ENCODE measurements around the gene CEP72. TPM values are rescaled to one million over a fixed set of nuclear protein-coding genes. Genes with fewer than 3 reads are reported as not detected.
"Not testable (repeated sequence)": the region's sequence is repeated elsewhere in the genome, so short reads cannot be mapped to it uniquely, and the experiment has no call there.

The CEP72 gene
- total RNA-seq, 1 experiment from 2014 or later, result 14.8 TPM

DNA sequence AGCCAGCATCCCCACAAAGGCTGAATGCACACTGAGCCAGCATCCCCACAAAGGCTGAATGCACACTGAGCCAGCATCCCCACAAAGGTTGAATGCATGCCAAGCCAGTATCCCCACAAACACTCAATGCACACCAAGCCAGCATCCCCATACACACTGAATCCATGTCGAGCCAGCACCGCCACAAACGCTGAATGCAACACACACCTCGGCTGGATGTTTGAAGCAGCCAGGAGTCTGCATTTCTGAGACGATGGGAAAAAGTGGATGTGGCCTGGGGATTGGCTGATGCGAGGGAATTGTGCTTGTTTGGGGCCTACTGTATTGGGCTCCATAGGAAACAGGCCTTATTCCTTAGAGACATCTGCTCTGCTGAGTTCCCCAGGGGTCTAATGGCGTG is 30.9 kb upstream of the CEP72 start:
- no peak for DNase-seq (ENCODE audit: low spot score)

DNA sequence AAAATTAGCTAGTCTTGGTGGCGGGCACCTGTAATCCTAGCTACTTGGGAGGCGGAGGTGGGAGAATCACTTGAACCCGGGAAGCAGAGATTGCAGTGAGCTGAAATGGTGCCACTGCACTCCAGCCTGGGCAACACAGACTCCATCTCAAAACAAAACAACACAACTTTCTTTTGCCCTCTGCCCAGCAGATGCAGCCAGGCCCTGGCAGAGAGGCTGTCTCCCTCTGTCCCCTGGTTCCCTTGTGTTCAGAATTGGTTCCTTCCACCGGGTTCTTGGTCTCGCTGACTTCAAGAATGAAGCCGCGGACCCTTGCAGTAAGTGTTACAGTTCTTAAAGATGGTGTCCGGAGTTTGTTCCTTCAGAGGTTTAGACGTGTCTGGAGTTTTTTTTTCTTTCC is 30.2 kb upstream of the CEP72 start:
- DNase-seq (ENCODE audit: low spot score), result no peak

DNA sequence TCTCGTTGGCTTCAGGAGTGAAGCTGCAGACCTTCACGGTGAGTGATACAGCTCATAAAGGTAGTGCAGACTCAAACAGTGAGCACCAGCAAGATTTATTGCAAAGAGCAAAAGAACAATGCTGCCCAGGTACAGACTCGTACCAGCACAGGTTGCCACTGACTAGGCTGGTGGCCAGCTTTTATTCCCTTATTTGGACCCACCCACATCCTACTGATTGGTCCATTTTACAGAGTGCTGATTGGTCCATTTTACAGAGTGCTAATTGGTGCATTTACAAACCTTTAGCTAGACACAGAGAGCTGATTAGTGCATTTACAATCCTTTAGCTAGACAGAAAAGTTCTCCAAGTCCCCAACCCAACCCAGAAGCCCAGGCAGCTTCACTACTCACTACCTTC is 29.7 kb upstream of the CEP72 start:
- DNase-seq (ENCODE audit: low spot score), result not testable (repeated sequence)

DNA sequence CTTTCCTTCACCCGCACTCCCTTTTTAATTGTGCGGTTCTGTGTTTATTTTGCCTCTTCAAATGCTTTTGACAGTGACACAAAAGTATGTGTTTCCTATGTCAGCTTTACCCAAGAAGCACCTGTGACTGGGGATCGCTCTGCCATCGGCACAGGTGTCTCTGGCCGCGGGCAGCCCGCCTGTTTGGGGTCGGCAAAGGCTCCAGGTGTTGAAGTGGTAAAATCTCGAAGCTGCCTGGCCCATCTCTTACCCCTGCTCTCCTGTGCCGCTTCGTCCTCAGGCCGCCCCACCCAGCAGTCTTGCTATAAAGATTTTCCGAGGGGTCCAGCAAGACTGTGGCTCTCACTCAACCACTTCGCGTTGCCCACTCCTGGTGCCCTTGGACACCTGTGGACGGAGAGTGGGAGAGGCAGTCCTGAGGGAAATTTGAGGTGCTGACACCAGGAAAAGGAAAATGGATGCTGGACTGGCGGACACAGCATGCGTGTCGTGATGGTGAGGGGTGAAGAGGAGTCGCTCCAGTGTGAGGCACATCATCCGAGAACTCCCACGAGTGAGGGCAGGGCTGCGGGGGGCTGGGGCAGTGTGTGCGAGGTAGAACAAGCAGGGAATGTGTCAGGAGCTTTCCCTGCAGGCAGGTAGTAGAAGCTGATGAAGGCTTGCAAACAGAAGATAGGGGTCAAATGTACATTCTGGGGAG is 29.1 kb upstream of the CEP72 start:
- DNase-seq (ENCODE audit: low spot score), result no peak

DNA sequence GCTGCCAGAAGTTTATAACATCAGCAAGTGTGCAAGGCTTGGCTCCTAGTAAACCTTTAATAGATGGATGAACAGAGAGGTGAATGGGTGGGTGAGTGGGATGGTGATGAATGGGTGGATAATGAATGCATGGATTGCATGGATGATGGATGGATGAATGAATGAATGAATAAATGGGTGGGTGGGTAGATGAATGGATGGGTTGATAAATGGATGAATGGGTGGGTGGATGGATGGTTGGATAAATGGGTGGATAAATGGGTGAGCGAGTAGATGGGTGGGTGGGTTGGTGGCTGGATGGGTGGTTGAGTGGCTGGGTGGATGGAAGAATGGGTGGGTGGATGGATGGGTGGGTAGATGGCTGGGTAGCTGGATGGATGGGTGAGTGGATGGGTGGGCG is 28.5 kb upstream of the CEP72 start:
- no peak for DNase-seq (ENCODE audit: low spot score)

DNA sequence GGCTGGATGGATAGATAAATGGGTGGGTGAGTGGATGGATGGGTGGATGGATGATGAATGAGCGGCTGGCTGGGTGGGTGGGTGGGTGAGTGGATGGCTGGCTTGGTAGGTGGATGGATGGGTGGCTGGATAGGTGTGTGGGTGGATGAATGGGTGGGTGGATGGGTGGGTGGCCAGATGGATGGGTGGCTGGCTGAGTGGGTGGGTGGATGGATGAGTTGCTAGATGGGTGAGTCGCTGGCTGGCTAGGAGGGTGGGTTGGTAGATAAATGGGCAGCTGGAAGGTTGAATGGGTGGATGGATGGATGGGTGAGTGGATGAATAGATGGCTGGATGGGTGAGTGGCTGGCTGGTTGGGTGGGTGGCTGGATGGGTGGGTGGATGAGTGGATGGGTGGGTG is 27.9 kb upstream of the CEP72 start:
- DNase-seq (ENCODE audit: low spot score), result no peak

DNA sequence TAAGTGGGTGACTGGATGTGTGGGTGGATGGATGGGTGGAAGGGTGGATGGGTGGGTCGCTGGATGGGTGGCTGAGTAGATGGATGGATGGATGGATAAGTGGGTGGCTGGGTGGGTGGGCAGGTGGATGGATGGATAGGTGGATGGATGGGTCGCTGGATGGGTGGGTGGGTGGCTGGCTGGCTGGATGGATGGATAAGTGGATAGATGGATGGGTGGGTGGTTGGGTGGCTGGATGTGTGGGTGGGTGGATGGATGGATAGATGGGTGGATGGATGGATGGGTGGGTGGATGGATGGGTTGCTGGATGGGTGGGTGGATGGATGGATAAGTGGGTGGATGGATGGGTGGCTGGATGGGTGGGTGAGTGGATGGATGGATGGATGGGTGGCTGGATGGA is 27.3 kb upstream of the CEP72 start:
- no peak for DNase-seq (ENCODE audit: low spot score)

- no peak for DNase-seq (ENCODE audit: low spot score)
Measured at GRCh38 chr5:585556-585955, 26.6 kb upstream of the CEP72 start.

GRCh38 chr5:585962-586628 is 26.0 kb upstream of the CEP72 start:
- no peak for DNase-seq (ENCODE audit: low spot score)

- no peak for DNase-seq (ENCODE audit: low spot score)
Measured at GRCh38 chr5:586751-587285, 25.3 kb upstream of the CEP72 start.

DNA sequence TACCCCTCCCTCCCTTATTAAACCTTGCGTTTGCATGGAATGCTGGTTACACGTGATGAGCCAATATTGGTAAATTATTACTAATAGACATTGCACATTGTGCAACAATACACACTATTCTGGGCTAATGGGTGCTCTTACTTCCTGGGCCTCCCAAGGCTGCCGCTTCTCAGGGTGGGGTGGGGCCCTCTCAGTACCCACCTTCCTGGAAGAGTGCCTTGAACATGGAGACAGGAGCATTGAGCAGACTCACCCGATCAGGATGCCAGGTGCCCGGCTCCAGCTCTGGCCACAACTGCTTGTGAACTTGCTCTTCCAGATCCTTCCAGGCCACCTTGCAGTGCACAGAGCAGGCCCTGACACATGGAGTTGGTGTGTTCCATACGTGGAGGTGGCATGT is 24.7 kb upstream of the CEP72 start:
- DNase-seq (ENCODE audit: low spot score), result no peak

DNA sequence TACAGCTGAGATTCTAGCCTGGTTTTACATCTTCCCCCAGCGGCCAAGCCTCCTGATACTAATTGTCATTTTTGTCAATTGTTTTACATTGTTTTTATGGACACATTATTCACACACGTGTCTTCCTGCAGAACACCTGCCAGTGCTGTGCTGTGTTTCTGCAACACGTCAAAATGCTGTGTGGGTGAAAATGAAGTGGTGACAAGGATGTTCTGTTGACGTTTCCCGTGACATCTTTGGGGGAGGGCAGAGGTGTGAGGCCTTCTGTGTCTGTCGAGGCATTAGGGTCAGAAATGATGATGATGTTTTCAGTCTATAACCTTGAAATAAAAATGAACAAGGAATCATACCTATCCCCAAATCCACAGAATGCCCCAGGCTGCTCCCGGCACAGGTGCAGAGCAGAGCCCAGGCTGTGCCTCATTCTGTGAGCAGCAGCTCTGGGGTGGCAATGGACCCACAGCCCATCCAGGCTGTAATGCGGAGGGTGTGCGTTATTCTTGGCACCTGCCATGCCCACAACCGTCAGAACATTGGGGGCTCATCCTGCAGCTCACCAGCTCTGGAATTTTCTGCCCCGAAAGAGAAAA is 23.6 kb upstream of the CEP72 start:
- DNase-seq (ENCODE audit: low spot score), result no peak

GRCh38 chr5:589173-589572 is 23.0 kb upstream of the CEP72 start:
- no peak for DNase-seq (ENCODE audit: low spot score)

- DNase-seq (ENCODE audit: low spot score), result no peak
Measured at GRCh38 chr5:589588-589987, 22.6 kb upstream of the CEP72 start.

GRCh38 chr5:590346-590745 is 21.8 kb upstream of the CEP72 start:
- DNase-seq (ENCODE audit: low spot score), result peak; percentile 45

DNA sequence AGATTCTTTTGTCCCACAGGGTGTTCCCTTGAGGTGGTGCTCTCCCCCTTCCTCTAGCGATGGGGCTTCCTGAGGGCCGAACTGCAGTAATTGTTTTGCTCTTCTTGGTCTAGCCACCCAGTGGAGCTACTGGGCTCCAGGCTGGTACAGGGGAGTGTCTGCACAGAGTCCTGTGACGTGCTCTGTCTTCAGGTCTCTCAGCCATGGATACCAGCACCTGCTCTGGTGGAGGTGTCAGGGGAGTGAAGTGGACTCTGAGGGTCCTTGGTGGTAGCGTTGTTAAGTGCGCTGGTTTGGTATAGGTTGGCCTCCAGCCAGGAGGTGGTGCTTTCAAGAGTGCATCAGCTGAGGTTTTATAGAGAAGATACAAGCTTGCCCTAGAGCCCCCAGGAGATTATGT is 20.4 kb upstream of the CEP72 start:
- no peak for DNase-seq (ENCODE audit: low spot score)

DNA sequence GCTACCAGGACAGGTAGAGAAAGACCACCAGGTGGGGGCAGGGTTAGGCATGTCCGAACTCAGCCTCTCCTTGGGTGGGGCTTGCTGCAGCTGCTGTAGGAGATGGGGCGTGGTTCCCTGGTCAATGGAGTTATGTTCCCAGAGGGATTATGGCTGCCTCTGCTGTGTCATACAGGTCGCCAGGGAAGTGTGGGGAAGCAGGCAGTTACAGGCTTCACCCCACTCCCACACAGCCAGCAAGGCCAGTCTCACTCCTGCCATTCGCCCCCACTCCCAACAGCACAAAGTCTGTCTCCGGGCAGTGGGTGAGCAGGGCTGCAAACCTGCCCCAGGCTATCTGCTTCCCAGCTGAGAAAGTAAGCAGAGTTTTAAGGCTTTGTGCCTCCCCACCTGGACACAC is 20.0 kb upstream of the CEP72 start:
- no peak for DNase-seq (ENCODE audit: low spot score)

DNA sequence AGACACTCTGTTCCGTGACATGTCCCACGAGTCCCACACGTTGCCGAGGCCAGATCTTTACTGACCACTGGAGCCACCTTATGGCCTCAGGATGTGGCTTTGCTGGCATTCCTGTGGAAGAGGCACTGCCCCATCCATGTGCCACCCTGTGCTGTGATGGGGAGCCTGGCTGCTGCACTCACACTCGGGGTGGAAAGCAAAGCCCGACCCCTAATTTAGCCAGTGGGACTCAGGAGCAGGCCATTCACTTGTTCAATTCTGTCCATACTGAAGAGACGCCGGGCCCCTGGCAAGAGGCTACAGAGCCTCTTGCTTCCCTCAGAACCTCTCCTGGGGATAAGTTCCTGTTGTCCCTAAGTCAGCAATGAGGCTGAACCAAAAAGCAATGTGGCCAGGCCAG is 18.6 kb upstream of the CEP72 start:
- DNase-seq (ENCODE audit: low spot score), result no peak

DNA sequence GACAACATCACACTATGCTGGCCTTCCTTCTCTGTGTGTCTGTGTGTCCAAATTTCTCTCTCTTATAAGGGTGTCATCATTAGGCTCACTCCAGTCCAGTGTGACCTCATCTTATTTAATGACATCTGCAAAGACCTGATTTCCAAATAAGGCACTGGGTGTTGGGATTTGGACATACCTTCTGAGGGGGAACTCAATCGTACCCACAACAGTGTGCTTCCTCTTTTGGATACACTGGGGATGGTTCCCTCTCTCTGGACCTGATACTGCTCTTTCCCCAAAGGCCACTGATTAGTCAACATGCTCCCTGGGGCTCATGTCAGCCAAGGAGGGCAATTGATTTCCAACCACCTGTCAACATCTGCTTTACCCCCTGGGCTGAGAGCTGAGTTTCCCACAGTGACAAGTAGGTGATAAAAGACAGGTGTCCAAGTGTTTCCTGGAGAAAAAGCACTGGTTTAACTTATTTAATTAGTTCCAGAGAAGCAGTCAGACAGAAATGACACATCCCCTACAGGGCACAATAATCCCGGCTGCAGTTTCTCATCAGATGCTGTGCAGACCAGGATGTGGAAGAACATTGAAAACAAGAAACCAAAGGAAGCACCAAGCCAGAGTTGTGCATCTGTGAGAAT is 17.8 kb upstream of the CEP72 start:
- no peak for DNase-seq (ENCODE audit: low spot score)

DNA sequence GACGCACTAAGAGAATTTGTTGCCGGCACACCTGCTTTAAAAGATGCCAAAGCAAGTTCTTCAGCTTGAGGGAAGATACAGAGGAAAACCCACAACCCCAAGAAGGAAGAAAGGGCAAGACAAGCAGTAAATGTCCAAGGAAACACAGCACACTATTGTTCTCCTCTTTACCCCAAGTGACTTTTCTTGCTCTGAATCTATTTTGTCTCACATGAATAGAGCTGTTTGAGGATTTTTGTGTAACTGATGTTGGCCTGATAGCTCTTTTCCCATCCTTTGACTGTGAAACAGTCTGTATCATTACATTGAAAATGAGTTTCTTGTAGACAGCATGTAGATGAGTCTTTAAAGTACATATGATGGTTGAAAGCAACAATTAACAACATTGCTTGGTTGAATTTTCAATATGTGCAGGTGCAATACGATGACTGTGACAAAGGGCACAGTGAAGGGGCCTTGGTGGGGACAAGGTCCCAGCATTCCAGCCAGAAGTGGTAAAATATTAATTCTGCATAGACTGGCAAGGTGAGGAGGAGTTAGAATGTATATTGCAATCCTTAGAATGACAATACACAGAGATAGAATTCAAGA is 16.8 kb upstream of the CEP72 start:
- DNase-seq (ENCODE audit: low spot score), result no peak

DNA sequence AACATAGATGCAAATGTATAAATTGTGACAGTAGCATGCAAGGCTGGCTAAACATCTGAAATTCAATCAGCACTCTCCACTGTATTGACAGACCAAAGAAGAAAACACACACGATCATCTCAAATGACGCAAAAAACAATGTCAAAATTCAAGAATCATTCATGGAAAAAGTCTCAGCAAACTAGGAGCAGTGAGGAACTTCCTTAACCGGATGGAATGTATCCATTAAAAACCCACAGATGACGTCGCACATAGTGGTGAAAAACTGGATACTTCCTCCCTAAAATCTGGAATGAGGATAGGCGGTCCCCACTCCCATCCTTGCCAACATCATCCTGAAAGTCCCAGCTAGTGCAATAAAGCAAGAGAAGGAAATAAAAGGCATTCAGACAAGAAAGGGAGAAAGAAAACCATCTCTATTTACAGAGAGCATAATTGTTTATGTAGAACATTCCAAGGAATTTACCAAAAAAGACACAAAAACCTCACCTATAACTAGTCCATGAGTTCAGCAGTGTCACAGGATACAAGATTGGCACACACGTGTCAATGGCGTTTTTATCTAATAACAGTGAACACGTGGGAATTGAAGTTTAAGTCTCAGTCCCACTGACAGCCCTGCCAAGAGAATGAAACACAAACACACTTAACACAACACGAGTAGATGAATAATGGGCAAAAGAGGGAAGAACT is 14.1 kb upstream of the CEP72 start:
- no peak for DNase-seq (ENCODE audit: low spot score)

- no peak for DNase-seq (ENCODE audit: low spot score)
Measured at GRCh38 chr5:598564-598890, 13.6 kb upstream of the CEP72 start.

All from A172 (cell line).